ENCODE results near the gene FAM200C.

FAM200C gene

DNA sequence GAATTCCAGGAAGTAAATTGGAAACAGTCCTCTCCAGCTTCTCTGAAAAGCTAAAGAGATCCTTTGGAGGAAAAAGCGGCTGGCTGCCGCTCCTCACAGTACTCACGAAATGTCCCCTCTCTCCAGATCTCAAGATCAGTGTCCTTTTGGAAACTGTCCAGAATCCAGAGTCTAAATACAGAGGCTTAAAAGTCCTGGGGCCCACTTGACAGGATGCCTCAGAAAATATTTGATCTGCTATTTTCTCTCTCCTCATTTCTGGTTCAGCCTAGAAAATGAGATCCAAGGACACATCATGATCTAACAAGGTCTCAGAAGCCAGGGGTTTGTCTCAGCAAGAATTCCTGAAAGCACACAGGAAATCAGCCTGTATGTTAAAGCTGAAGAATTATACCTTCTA, 36.6 kb downstream of the FAM200C start:
- TF ChIP-seq, protein P1, sequence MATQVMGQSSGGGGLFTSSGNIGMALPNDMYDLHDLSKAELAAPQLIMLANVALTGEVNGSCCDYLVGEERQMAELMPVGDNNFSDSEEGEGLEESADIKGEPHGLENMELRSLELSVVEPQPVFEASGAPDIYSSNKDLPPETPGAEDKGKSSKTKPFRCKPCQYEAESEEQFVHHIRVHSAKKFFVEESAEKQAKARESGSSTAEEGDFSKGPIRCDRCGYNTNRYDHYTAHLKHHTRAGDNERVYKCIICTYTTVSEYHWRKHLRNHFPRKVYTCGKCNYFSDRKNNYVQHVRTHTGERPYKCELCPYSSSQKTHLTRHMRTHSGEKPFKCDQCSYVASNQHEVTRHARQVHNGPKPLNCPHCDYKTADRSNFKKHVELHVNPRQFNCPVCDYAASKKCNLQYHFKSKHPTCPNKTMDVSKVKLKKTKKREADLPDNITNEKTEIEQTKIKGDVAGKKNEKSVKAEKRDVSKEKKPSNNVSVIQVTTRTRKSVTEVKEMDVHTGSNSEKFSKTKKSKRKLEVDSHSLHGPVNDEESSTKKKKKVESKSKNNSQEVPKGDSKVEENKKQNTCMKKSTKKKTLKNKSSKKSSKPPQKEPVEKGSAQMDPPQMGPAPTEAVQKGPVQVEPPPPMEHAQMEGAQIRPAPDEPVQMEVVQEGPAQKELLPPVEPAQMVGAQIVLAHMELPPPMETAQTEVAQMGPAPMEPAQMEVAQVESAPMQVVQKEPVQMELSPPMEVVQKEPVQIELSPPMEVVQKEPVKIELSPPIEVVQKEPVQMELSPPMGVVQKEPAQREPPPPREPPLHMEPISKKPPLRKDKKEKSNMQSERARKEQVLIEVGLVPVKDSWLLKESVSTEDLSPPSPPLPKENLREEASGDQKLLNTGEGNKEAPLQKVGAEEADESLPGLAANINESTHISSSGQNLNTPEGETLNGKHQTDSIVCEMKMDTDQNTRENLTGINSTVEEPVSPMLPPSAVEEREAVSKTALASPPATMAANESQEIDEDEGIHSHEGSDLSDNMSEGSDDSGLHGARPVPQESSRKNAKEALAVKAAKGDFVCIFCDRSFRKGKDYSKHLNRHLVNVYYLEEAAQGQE (IDR thresholded peaks at IDR 0.05; ENCODE audit: insufficient read depth in 1 of 2, low read depth in 2 of 2, low read length in 2 of 2): no peak
- TF ChIP-seq POLR2AphosphoS5 (IDR thresholded peaks at IDR 0.05; ENCODE audit: low read depth, low read length): no peak
- TF ChIP-seq FOXP2 (optimal IDR thresholded peaks at IDR 0.05; ENCODE audit: borderline replicate concordance, extremely low read depth, extremely low read length, insufficient read depth): no peak
- TF ChIP-seq TAF1 (IDR thresholded peaks at IDR 0.05; ENCODE audit: borderline replicate concordance, insufficient read depth, low read length): no peak
- no peak for TF ChIP-seq SIN3A (IDR thresholded peaks at IDR 0.05; ENCODE audit: borderline replicate concordance, insufficient read depth, low read length)

DNA sequence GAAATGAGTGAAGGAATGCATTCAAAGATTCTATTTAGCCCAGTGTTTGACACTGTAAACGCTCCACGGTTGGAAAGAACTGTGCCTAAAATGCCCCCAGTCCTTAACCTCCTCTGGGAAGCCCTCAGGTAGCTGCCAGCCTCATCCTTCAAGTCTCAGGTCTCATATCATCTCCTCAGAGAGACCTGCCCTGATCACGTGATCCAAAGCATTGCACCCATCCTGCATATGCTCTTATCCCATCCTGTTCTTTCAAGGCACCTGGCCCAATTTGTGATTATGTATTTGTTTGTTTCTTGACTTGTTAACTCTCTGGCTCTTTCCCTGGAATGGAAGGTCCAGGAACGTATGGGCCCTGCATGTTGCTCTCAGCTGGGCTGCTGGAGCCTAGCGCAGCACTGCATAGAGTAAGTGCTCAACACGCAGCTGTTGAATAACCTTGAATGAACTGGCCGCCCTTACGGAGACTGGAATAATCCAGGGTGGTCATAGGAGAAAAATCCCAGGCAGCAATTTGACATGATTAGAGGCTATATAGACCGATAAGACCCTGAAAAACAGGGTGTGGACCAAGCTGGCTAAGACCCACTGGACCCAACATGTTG, 38.1 kb downstream of the FAM200C start:
- TF ChIP-seq SIN3A (IDR thresholded peaks at IDR 0.05; ENCODE audit: borderline replicate concordance, insufficient read depth, low read length) (no peak), POLR2AphosphoS5 (IDR thresholded peaks at IDR 0.05; ENCODE audit: low read depth, low read length) (no peak), TAF1 (IDR thresholded peaks at IDR 0.05; ENCODE audit: borderline replicate concordance, insufficient read depth, low read length) (no peak), FOXP2 (optimal IDR thresholded peaks at IDR 0.05; ENCODE audit: borderline replicate concordance, extremely low read depth, extremely low read length, insufficient read depth) (no peak)
- TF ChIP-seq, protein P1 (IDR thresholded peaks at IDR 0.05; ENCODE audit: insufficient read depth in 1 of 2, low read depth in 2 of 2, low read length in 2 of 2): no peak

DNA sequence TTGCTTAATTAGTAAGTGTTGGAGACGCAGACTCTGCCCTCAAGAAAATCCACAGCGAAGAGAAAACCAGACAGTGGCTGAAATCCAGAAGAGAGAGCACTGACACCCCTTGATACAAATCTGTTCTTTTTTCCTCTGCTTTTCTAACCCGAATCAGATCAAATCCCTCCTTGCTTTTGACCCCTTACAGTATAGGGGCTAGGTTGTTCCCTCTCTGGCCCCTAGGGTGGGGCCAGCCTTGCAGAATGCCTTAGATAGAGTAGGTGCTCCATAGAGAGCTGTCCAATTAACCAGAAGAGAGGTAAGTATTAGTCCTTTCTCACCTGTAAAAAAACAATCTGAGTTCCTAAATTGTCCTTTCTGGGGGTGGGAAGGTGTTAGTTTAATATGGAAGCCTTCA, 39.5 kb downstream of the FAM200C start:
- TF ChIP-seq TAF1 (IDR thresholded peaks at IDR 0.05; ENCODE audit: borderline replicate concordance, insufficient read depth, low read length): no peak
- TF ChIP-seq FOXP2 (optimal IDR thresholded peaks at IDR 0.05; ENCODE audit: borderline replicate concordance, extremely low read depth, extremely low read length, insufficient read depth): no peak
- no peak for TF ChIP-seq POLR2AphosphoS5 (IDR thresholded peaks at IDR 0.05; ENCODE audit: low read depth, low read length)

DNA sequence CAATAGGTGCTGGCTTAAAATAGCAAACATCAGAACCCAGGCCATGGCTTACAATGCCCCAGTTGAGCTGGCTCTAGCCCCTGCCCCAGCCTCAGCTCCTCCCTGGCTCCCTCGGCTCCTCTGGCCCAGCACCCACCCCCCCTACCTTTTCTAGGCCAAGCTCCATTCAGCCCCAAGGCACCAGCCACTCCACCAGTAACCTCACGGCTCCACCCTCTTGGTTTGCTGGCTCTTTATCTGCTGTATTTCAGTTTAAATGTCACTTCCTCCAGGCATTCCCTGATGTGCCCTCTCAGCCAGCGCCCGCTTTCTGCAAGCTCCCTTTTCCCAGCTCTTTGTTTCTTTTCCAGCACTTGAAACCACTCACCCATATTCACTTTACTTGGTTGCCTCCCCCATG, 40.0 kb downstream of the FAM200C start:
- TF ChIP-seq FOXP2 (optimal IDR thresholded peaks at IDR 0.05; ENCODE audit: borderline replicate concordance, extremely low read depth, extremely low read length, insufficient read depth) (no peak), SIN3A (IDR thresholded peaks at IDR 0.05; ENCODE audit: borderline replicate concordance, insufficient read depth, low read length) (no peak), TAF1 (IDR thresholded peaks at IDR 0.05; ENCODE audit: borderline replicate concordance, insufficient read depth, low read length) (no peak), POLR2AphosphoS5 (IDR thresholded peaks at IDR 0.05; ENCODE audit: low read depth, low read length) (no peak)
- TF ChIP-seq, protein P1 (IDR thresholded peaks at IDR 0.05; ENCODE audit: insufficient read depth in 1 of 2, low read depth in 2 of 2, low read length in 2 of 2): no peak

DNA sequence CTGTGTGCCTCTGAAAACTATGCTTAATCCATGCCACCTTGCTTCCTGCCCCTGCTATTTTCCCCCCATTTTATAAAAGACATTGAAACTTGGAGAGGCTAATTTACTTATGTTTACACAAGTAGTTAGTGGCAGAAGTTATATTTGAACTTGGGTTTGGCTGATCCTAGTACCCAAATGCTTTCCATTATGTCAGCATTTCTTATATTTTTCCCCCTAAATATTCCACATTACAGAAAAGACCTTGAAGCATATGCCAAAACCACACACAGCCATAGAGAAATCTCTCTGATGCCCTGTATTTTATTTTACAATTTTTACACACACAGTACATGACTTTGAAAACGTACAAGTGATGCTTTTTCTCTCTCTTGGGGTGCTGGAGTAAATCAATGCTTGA, 40.6 kb downstream of the FAM200C start:
- TF ChIP-seq, protein P1 (IDR thresholded peaks at IDR 0.05; ENCODE audit: insufficient read depth in 1 of 2, low read depth in 2 of 2, low read length in 2 of 2): no peak
- TF ChIP-seq TAF1 (IDR thresholded peaks at IDR 0.05; ENCODE audit: borderline replicate concordance, insufficient read depth, low read length): no peak
- no peak for TF ChIP-seq SIN3A (IDR thresholded peaks at IDR 0.05; ENCODE audit: borderline replicate concordance, insufficient read depth, low read length)
- no peak for TF ChIP-seq POLR2AphosphoS5 (IDR thresholded peaks at IDR 0.05; ENCODE audit: low read depth, low read length)
- no peak for TF ChIP-seq FOXP2 (optimal IDR thresholded peaks at IDR 0.05; ENCODE audit: borderline replicate concordance, extremely low read depth, extremely low read length, insufficient read depth)

Data from PFSK-1 (cell line).